HepG2 (cell line): Measurements from ENCODE around the gene NEUROD4. TPM values are rescaled to one million over a fixed set of nuclear protein-coding genes. Genes with fewer than 3 reads are reported as not detected.

ENCODE experiments used
- ATAC-seq: fragments of 200-7000 bp; cut with Tn5 transposase; 3 replicates; pipeline ENCODE4 v1.9.1; 2020; ENCODE audit warnings: mild to moderate bottlenecking, moderate library complexity
- BruUV-seq: library from RNA; stranded (reverse); fragments of 400-500 nt; replicated peaks from 2 replicates; lab custom pipeline; 2021; lab: Mats Ljungman, UMichigan
- CTCF ChIA-PET: fragments of 300-600 bp; formaldehyde crosslinking; extraction: SDS; loops from one replicate; lab custom pipeline; 2021; ENCODE audit warnings: low total read pairs, inconsistent platforms, low intra/inter-chr PET ratio; lab: Yijun Ruan, JAX
- POLR2A ChIA-PET: fragments of 350-600 bp; sonication (Branson Sonifier 250); formaldehyde crosslinking; loops from one replicate; lab custom pipeline; 2020; ENCODE audit warnings: antibody characterized with exemption, inconsistent platforms; lab: Yijun Ruan, JAX
- DNase-seq: peaks from one replicate; pipeline ENCODE4 v3.0.0-alpha.2; 2015; ENCODE audit warnings: low spot score
- FAIRE-seq: peaks from 3 replicates; lab custom pipeline; 2011; peaks lifted over from hg19 to GRCh38; lab: Jason Lieb, UNC
- H2AFZ ChIP-seq: one replicate; pipeline ENCODE4 v1.6.1; 2011; ENCODE audit warnings: low read length, inconsistent platforms
- H3K27ac ChIP-seq: fragments of 300-600 bp; 3 replicates; pipeline ENCODE4 v1.8.0; 2011; ENCODE audit warnings: mixed run types, mild to moderate bottlenecking, mixed read lengths, low read length, inconsistent platforms; ENCODE audit not compliant: insufficient read depth; ENCODE audit errors: extremely low read length
- H3K27me3 ChIP-seq, 2 experiments: fragments of 200-600 bp in 1 of 2; 2 replicates in 1 of 2; 3 replicates in 1 of 2; pipeline versions ENCODE4 v1.6.0 to v1.8.0; 2011; ENCODE audit warnings: low read length in 2 of 2, mild to moderate bottlenecking in 2 of 2, moderate library complexity in 2 of 2, inconsistent platforms in 1 of 2; ENCODE audit not compliant: insufficient read depth in 2 of 2, control insufficient read depth in 1 of 2
- H3K36me3 ChIP-seq, 2 experiments: fragments of 200-600 bp in 1 of 2; replicated peaks in 1 of 2; 2 replicates in 1 of 2; 3 replicates in 1 of 2; pipeline versions ENCODE4 v1.5.1 to v1.8.0; 2011; ENCODE audit warnings: low read length in 2 of 2, inconsistent platforms in 1 of 2; ENCODE audit not compliant: insufficient read depth in 2 of 2, control insufficient read depth in 1 of 2
- H3K4me1 ChIP-seq: 2 replicates; pipeline ENCODE4 v1.5.1; 2012; ENCODE audit warnings: low read length, inconsistent platforms; ENCODE audit not compliant: insufficient read depth
- H3K4me2 ChIP-seq: 2 replicates; pipeline ENCODE4 v1.6.0; 2011; ENCODE audit warnings: low read depth, low read length, inconsistent platforms
- H3K4me3 ChIP-seq, 3 experiments: fragments of 200-600 bp in 1 of 3; sonication (generic), shearing (Covaris generic) in 1 of 3; replicated peaks in 1 of 3; 2 replicates each; pipeline ENCODE4 v1.5.1; 2011 to 2016; ENCODE audit warnings: low read length in 3 of 3, inconsistent platforms in 2 of 3, low read depth in 2 of 3, mild to moderate bottlenecking in 2 of 3, control low read depth in 1 of 3, mixed read lengths in 1 of 3; ENCODE audit not compliant: insufficient read depth in 1 of 3
- H3K79me2 ChIP-seq: one replicate; pipeline ENCODE4 v1.6.1; 2011; ENCODE audit warnings: low read length, inconsistent platforms; ENCODE audit not compliant: insufficient read depth
- H3K9ac ChIP-seq: 2 replicates; pipeline ENCODE4 v1.6.0; 2011; ENCODE audit warnings: mild to moderate bottlenecking, low read depth, low read length, inconsistent platforms; ENCODE audit not compliant: insufficient read depth
- H3K9me3 ChIP-seq: 2 replicates; pipeline ENCODE4 v1.5.1; 2012; ENCODE audit warnings: mild to moderate bottlenecking, low read length
- H4K20me1 ChIP-seq: 2 replicates; pipeline ENCODE4 v1.6.0; 2011; ENCODE audit warnings: inconsistent platforms, mild to moderate bottlenecking, low read length, moderate library complexity; ENCODE audit not compliant: insufficient read depth
- E2F2 ChIP-seq: sonication (generic); formaldehyde crosslinking; IDR thresholded peaks from 2 replicates; pipeline ENCODE4 v1.4.0; 2020; ENCODE audit warnings: missing genetic modification reagents, borderline replicate concordance
- FOXA1 ChIP-seq, 2 experiments: fragments of 450-650 bp in 1 of 2; sonication (generic) in 1 of 2; formaldehyde crosslinking in 1 of 2; IDR thresholded peaks; 2 replicates each; pipeline versions ENCODE4 v1.4.0 to v1.6.1; 2016 to 2020; ENCODE audit warnings: missing genetic modification reagents in 1 of 2
- KDM3A ChIP-seq: IDR thresholded peaks from 2 replicates; pipeline ENCODE4 v1.6.1; 2018; ENCODE audit warnings: low read depth, missing compliant biosample characterization
- MED1 ChIP-seq: sonication (generic); formaldehyde crosslinking; IDR thresholded peaks from 2 replicates; pipeline ENCODE4 v1.4.0; 2020; ENCODE audit warnings: missing genetic modification reagents
- NFYB ChIP-seq: sonication (generic); formaldehyde crosslinking; IDR thresholded peaks from 2 replicates; pipeline ENCODE4 v1.4.0; 2020; ENCODE audit warnings: missing genetic modification reagents
- PAXIP1 ChIP-seq: sonication (generic); formaldehyde crosslinking; conservative IDR thresholded peaks from 2 replicates; pipeline ENCODE4 v1.4.0; 2020; ENCODE audit warnings: mild to moderate bottlenecking, missing genetic modification reagents, moderate library complexity
- TARDBP ChIP-seq: sonication (generic); formaldehyde crosslinking; IDR thresholded peaks from 2 replicates; pipeline ENCODE4 v1.8.0; 2022; ENCODE audit warnings: mild to moderate bottlenecking, missing genetic modification reagents
- YEATS4 ChIP-seq: sonication (generic); formaldehyde crosslinking; IDR thresholded peaks from 2 replicates; pipeline ENCODE4 v1.4.0; 2020; ENCODE audit warnings: missing genetic modification reagents, borderline replicate concordance
- ZNF318 ChIP-seq: sonication (generic); formaldehyde crosslinking; IDR thresholded peaks from 2 replicates; pipeline ENCODE4 v1.4.0; 2020; ENCODE audit warnings: mild to moderate bottlenecking, missing genetic modification reagents
- ZNF451 ChIP-seq: sonication (generic); formaldehyde crosslinking; IDR thresholded peaks from 2 replicates; pipeline ENCODE4 v1.5.0; 2020; ENCODE audit warnings: mild to moderate bottlenecking, missing genetic modification reagents
- WGBS: methylation state at CpG from one replicate; pipeline ENCODE4 v1.1.6; 2017; ENCODE audit warnings: low lambda C conversion rate; 5-methylcytosine and 5-hydroxymethylcytosine counted together
- in situ Hi-C: cut with HindIII; loops from 2 replicates; pipeline ENCODE4 v1.10.0; 2017; ENCODE audit warnings: low pct_unique_long_range_greater_than_20kb; ENCODE audit not compliant: extremely low pct_ligation_motif_present
- intact Hi-C: fragments of 100-400 bp; cut with micrococcal nuclease; formaldehyde crosslinking; loops from one replicate; pipeline ENCODE4 v1.10.0; 2022; ENCODE audit not compliant: unreplicated experiment
- polyA plus RNA-seq, 8 experiments: library from polyadenylated mRNA; depleted of rRNA in 3 of 8; stranded (reverse) in 7 of 8; unstranded in 1 of 8; fragments of >200 nt; fragmentation: Illumina TruSeq in 4 of 8; extraction: Trizol in 4 of 8; gene quantifications; 2 replicates each; pipeline versions ENCODE4 v1.2.1 to v1.2.3, GENCODE V29; 2011 to 2016; ENCODE audit warnings: low read depth in 4 of 8, missing spikeins in 1 of 8, mixed read lengths in 1 of 8; ENCODE audit not compliant: insufficient read depth in 1 of 8
- total RNA-seq, 5 experiments: library from RNA; depleted of rRNA; stranded (reverse); fragments of >200 nt; fragmentation: Illumina TruSeq; extraction: Trizol; gene quantifications; 2 replicates each; pipeline ENCODE4 v1.2.3, GENCODE V29; 2016; ENCODE audit warnings: low read depth in 1 of 5

The NEUROD4 gene
- total and polyA plus RNA-seq, 2 of the 13 experiments (the other 11 are each of a cell fraction or from before 2014, with no cell fraction given) = not detected

GRCh38 chr12:55063291-55063690 is 43.5 kb downstream of the NEUROD4 start:
- Histone ChIP-seq H4K20me1 (no peaks in the 10 kb centered on the region), H3K27ac (no peak overlapping the region), H3K4me1 (no peaks in the 10 kb centered on the region), H3K79me2 (no peaks in the 10 kb centered on the region)
- intact Hi-C loops = loop anchor here (10.0 kb wide), 1 partner anchor 308 kb away; no protein-coding TSS in a partner anchor
- no peak for FAIRE-seq
- TF ChIP-seq NFYB (CRISPR knock-in tag) = no peak
- no peak for TF ChIP-seq YEATS4 (CRISPR knock-in tag)
- TF ChIP-seq MED1 = no peak
- no peak for TF ChIP-seq TARDBP (CRISPR knock-in tag)
- no peak for TF ChIP-seq PAXIP1
- TF ChIP-seq FOXA1 (IDR thresholded peaks at IDR 0.05) = no peak
- TF ChIP-seq FOXA1 (CRISPR knock-in tag; IDR thresholded peaks at IDR 0.05) = no peak
- no peak for TF ChIP-seq ZNF451 (CRISPR knock-in tag)
- TF ChIP-seq E2F2 (CRISPR knock-in tag) = no peak
- TF ChIP-seq ZNF318 = no peak
- no peak for TF ChIP-seq KDM3A (CRISPR knock-in tag)
- TF ChIP-seq, all 625 proteins: peak for 0
- ChIA-PET POLR2A (no interaction called here), CTCF (no interaction called here)
- BruUV-seq = no TSS peak
- ATAC-seq = no peak
- no peak overlapping the region for H3K9ac ChIP-seq
- no peaks in the 10 kb centered on the region for H3K9me3 ChIP-seq
- no peaks in the 10 kb centered on the region for H3K36me3 ChIP-seq
- no peak overlapping the region for H3K4me2 ChIP-seq
- no peak overlapping the region for H3K4me3 ChIP-seq
- H2AFZ ChIP-seq = no peak overlapping the region
- H3K27me3 ChIP-seq = no peaks in the 10 kb centered on the region; a peak in 3 of 5 replicates
- in situ Hi-C loops = loop anchor here (25.0 kb wide), 1 partner anchor 301 kb away; no protein-coding TSS in a partner anchor
- DNase-seq = no peak
- 6% methylated on average over 2 of the region's 2 CpGs for WGBS
